H1 (cell line): ENCODE results near the gene IDH3A. TPM values are rescaled to one million over a fixed set of nuclear protein-coding genes. Genes with fewer than 3 reads are reported as not detected.

Experiments
- CTCF ChIA-PET: fragments of 300-600 bp; sonication (Branson Sonifier 250); formaldehyde crosslinking; loops from one replicate; lab custom pipeline; 2021; ENCODE audit not compliant: partially characterized antibody; lab: Charles Lee
- POLR2A ChIA-PET: fragments of 300-600 bp; sonication (Branson Sonifier 250); formaldehyde crosslinking; loops from one replicate; lab custom pipeline; 2021; ENCODE audit warnings: inconsistent platforms; ENCODE audit not compliant: partially characterized antibody; lab: Charles Lee
- DNase-seq, 2 experiments: peaks; one replicate each; pipeline versions ENCODE4 v3.0.0 to v3.0.0-alpha.2; 2010 to 2022; ENCODE audit warnings: low spot score in 2 of 2, low read depth in 1 of 2, mixed read lengths in 1 of 2
- FAIRE-seq: peaks from 2 replicates; lab custom pipeline; 2011; peaks lifted over from hg19 to GRCh38; lab: Jason Lieb, UNC
- H2AFZ ChIP-seq: 2 replicates; pipeline ENCODE4 v1.8.1; 2012; ENCODE audit warnings: low read length, inconsistent platforms
- H2AK5ac ChIP-seq: 2 replicates; pipeline ENCODE4 v1.6.1; 2013; ENCODE audit warnings: low read depth, low read length
- H2BK120ac ChIP-seq: replicated peaks from 2 replicates; pipeline ENCODE3; 2013; ENCODE audit warnings: low read depth, low read length, inconsistent platforms
- H2BK12ac ChIP-seq: 2 replicates; pipeline ENCODE4 v1.6.1; 2013; ENCODE audit warnings: low read depth, low read length
- H2BK15ac ChIP-seq: 2 replicates; pipeline ENCODE4 v1.6.1; 2013; ENCODE audit warnings: low read length
- H2BK20ac ChIP-seq: 2 replicates; pipeline ENCODE4 v1.6.1; 2013; ENCODE audit warnings: low read length
- H2BK5ac ChIP-seq: 2 replicates; pipeline ENCODE4 v1.6.1; 2013; ENCODE audit warnings: low read depth, low read length
- H3K14ac ChIP-seq: 2 replicates; pipeline ENCODE4 v1.6.1; 2013; ENCODE audit warnings: inconsistent platforms; ENCODE audit not compliant: insufficient read length
- H3K18ac ChIP-seq: 2 replicates; pipeline ENCODE4 v1.6.1; 2013; ENCODE audit warnings: low read length; ENCODE audit errors: extremely low read depth
- H3K23ac ChIP-seq: 2 replicates; pipeline ENCODE4 v1.6.1; 2013; ENCODE audit warnings: inconsistent platforms; ENCODE audit not compliant: insufficient read length
- H3K23me2 ChIP-seq: 2 replicates; pipeline ENCODE4 v1.6.1; 2013; ENCODE audit warnings: low read depth, low read length
- H3K27ac ChIP-seq: 2 replicates; pipeline ENCODE4 v1.6.1; 2011; ENCODE audit warnings: low read depth, low read length, inconsistent platforms
- H3K27me3 ChIP-seq, 4 experiments: replicated peaks in 1 of 4; 1 replicate in 1 of 4; 2 replicates in 3 of 4; pipeline versions ENCODE4 v1.6.1 to v1.8.1; 2011 to 2013; ENCODE audit warnings: low read length in 3 of 4, mild to moderate bottlenecking in 3 of 4, inconsistent platforms in 2 of 4, mixed read lengths in 2 of 4, moderate library complexity in 1 of 4; ENCODE audit not compliant: control insufficient read depth in 3 of 4, insufficient read depth in 3 of 4; ENCODE audit errors: extremely low read depth in 1 of 4
- H3K36me3 ChIP-seq, 4 experiments: 2 replicates each; pipeline versions ENCODE4 v1.6.1 to v1.8.1; 2011 to 2013; ENCODE audit warnings: mild to moderate bottlenecking in 4 of 4, low read length in 3 of 4, moderate library complexity in 2 of 4, control low read depth in 1 of 4, inconsistent platforms in 1 of 4; ENCODE audit not compliant: insufficient read depth in 4 of 4, control insufficient read depth in 2 of 4
- H3K4ac ChIP-seq: replicated peaks from 2 replicates; pipeline ENCODE3; 2013; ENCODE audit warnings: low read length, low read depth, mixed read lengths, inconsistent platforms; ENCODE audit not compliant: insufficient read length
- H3K4me1 ChIP-seq, 4 experiments: replicated peaks in 1 of 4; 1 replicate in 1 of 4; 2 replicates in 3 of 4; pipeline versions ENCODE4 v1.6.1 to v1.8.1; 2011 to 2013; ENCODE audit warnings: low read length in 3 of 4, inconsistent platforms in 2 of 4, mixed read lengths in 1 of 4; ENCODE audit not compliant: insufficient read depth in 4 of 4, control insufficient read depth in 3 of 4
- H3K4me2 ChIP-seq, 2 experiments: 2 replicates each; pipeline versions ENCODE4 v1.6.1 to v1.8.1; 2011 to 2013; ENCODE audit warnings: low read depth in 2 of 2, low read length in 2 of 2, control low read depth in 1 of 2, inconsistent platforms in 1 of 2, mild to moderate bottlenecking in 1 of 2; ENCODE audit not compliant: insufficient read depth in 1 of 2
- H3K4me3 ChIP-seq, 4 experiments: fragments of 200-600, 300-600 bp in 1 of 4; sonication (generic), shearing (Covaris generic), sonication (Bioruptor Twin) in 1 of 4; 2 replicates each; pipeline versions ENCODE4 v1.5.1 to v1.8.1; 2011 to 2016; ENCODE audit warnings: low read length in 4 of 4, low read depth in 3 of 4, control low read depth in 2 of 4, inconsistent platforms in 2 of 4, mild to moderate bottlenecking in 2 of 4, mixed read lengths in 1 of 4, moderate library complexity in 1 of 4; ENCODE audit not compliant: insufficient read depth in 2 of 4; ENCODE audit errors: extremely low read depth in 1 of 4
- H3K56ac ChIP-seq: replicated peaks from 2 replicates; pipeline ENCODE3; 2013; ENCODE audit warnings: low read depth, mild to moderate bottlenecking, mixed read lengths, low read length, inconsistent platforms; ENCODE audit not compliant: insufficient read length
- H3K79me1 ChIP-seq: 2 replicates; pipeline ENCODE4 v1.6.1; 2013; ENCODE audit warnings: low read depth, low read length, control low read depth
- H3K79me2 ChIP-seq, 2 experiments: 2 replicates each; pipeline versions ENCODE4 v1.6.1 to v1.8.1; 2012 to 2013; ENCODE audit warnings: low read length in 2 of 2, mild to moderate bottlenecking in 2 of 2, inconsistent platforms in 1 of 2; ENCODE audit not compliant: insufficient read depth in 2 of 2, control insufficient read depth in 1 of 2
- H3K9ac ChIP-seq, 4 experiments: replicated peaks in 1 of 4; 1 replicate in 1 of 4; 2 replicates in 3 of 4; pipeline versions ENCODE4 v1.6.1 to v1.8.1; 2011 to 2013; ENCODE audit warnings: low read depth in 3 of 4, low read length in 3 of 4, control low read depth in 2 of 4, mild to moderate bottlenecking in 2 of 4, moderate library complexity in 2 of 4, inconsistent platforms in 1 of 4; ENCODE audit errors: extremely low read depth in 1 of 4
- H3K9me3 ChIP-seq, 2 experiments: 2 replicates each; pipeline versions ENCODE4 v1.6.1 to v1.8.1; 2012 to 2013; ENCODE audit warnings: mild to moderate bottlenecking in 2 of 2, moderate library complexity in 2 of 2, control low read depth in 1 of 2, inconsistent platforms in 1 of 2, low read depth in 1 of 2, low read length in 1 of 2, mixed read lengths in 1 of 2; ENCODE audit not compliant: insufficient read depth in 2 of 2
- H4K20me1 ChIP-seq, 2 experiments: replicated peaks in 1 of 2; 2 replicates each; pipeline versions ENCODE3 to v1.8.1; 2011 to 2013; ENCODE audit warnings: inconsistent platforms in 2 of 2, low read length in 2 of 2, mild to moderate bottlenecking in 1 of 2; ENCODE audit not compliant: insufficient read depth in 2 of 2, control insufficient read depth in 1 of 2
- H4K5ac ChIP-seq: 2 replicates; pipeline ENCODE4 v1.6.1; 2013; ENCODE audit warnings: low read length, low read depth, mixed read lengths, inconsistent platforms; ENCODE audit not compliant: insufficient read length
- H4K8ac ChIP-seq: 2 replicates; pipeline ENCODE4 v1.8.0; 2013; ENCODE audit warnings: mild to moderate bottlenecking, moderate library complexity, low read length, inconsistent platforms; ENCODE audit not compliant: insufficient read depth; ENCODE audit errors: extremely low read depth
- H4K91ac ChIP-seq: replicated peaks from 2 replicates; pipeline ENCODE3; 2013; ENCODE audit warnings: low read length, mixed read lengths, inconsistent platforms; ENCODE audit not compliant: insufficient read length
- ATF3 ChIP-seq: IDR thresholded peaks from 2 replicates; pipeline ENCODE4 v1.6.1; 2011; ENCODE audit warnings: low read depth, mild to moderate bottlenecking, low read length; ENCODE audit not compliant: insufficient read depth
- CREB1 ChIP-seq: IDR thresholded peaks from 2 replicates; pipeline ENCODE4 v1.6.1; 2012; ENCODE audit warnings: inconsistent platforms
- HDAC2 ChIP-seq, 2 experiments: fragments of 300-600 bp in 1 of 2; sonication (generic) in 1 of 2; IDR thresholded peaks; 2 replicates each; pipeline ENCODE4 v1.6.1; 2011 to 2012; ENCODE audit warnings: low read depth in 2 of 2, low read length in 2 of 2, mild to moderate bottlenecking in 2 of 2, moderate library complexity in 2 of 2, borderline replicate concordance in 1 of 2, inconsistent platforms in 1 of 2
- HDAC6 ChIP-seq: IDR thresholded peaks from one replicate; pipeline ENCODE4 v1.7.1; 2012; ENCODE audit warnings: low read depth, mild to moderate bottlenecking, inconsistent platforms, low read length, moderate library complexity
- KDM5A ChIP-seq: fragments of 200-600 bp; IDR thresholded peaks from 2 replicates; pipeline ENCODE4 v1.7.1; 2012; ENCODE audit warnings: mild to moderate bottlenecking, low read length, inconsistent platforms, mixed read lengths
- RAD21 ChIP-seq, 2 experiments: IDR thresholded peaks in 1 of 2; conservative IDR thresholded peaks in 1 of 2; 2 replicates each; pipeline ENCODE4 v1.6.1; 2011; ENCODE audit warnings: low read depth in 2 of 2, low read length in 2 of 2, improper control_type of control experiment in 1 of 2, inconsistent platforms in 1 of 2, mild to moderate bottlenecking in 1 of 2, moderate library complexity in 1 of 2
- RBBP5 ChIP-seq: IDR thresholded peaks from 2 replicates; pipeline ENCODE4 v1.7.1; 2012; ENCODE audit warnings: low read depth, mild to moderate bottlenecking, inconsistent platforms, low read length, moderate library complexity, borderline replicate concordance
- SIRT6 ChIP-seq: IDR thresholded peaks from one replicate; pipeline ENCODE4 v1.7.1; 2012; ENCODE audit warnings: low read length, inconsistent platforms
- SIX5 ChIP-seq: IDR thresholded peaks from 2 replicates; pipeline ENCODE4 v1.6.1; 2011; ENCODE audit warnings: mild to moderate bottlenecking, low read depth, low read length
- ZNF274 ChIP-seq: IDR thresholded peaks from 2 replicates; pipeline ENCODE4 v1.7.0; 2012; ENCODE audit warnings: low read length, borderline replicate concordance; ENCODE audit errors: extremely low read depth
- WGBS, 2 experiments: shearing (Covaris generic) in 1 of 2; methylation state at CpG; one replicate each; pipeline versions ENCODE4 v1.1.6 to v1.1.7; 2013 to 2015; ENCODE audit warnings: low lambda C conversion rate in 2 of 2, mixed read lengths in 2 of 2, inconsistent platforms in 1 of 2, low coverage in 1 of 2, missing lambda C conversion rate in 1 of 2; ENCODE audit not compliant: insufficient replicate concordance in 2 of 2, insufficient coverage in 1 of 2, insufficient read length in 1 of 2; ENCODE audit errors: extremely low coverage in 1 of 2, missing lambda C conversion rate in 1 of 2; 5-methylcytosine and 5-hydroxymethylcytosine counted together
- polyA plus RNA-seq, 7 experiments: library from polyadenylated mRNA; depleted of rRNA in 3 of 7; stranded (reverse) in 5 of 7; unstranded in 2 of 7; fragments of >200 nt in 5 of 7; fragments of 200-250 nt in 2 of 7; gene quantifications; 1 replicate in 5 of 7; 2 replicates in 1 of 7; 4 replicates in 1 of 7; pipeline versions ENCODE4 v1.2.1 to v1.2.3, GENCODE V29; 2011 to 2013; ENCODE audit warnings: missing spikeins in 2 of 7, mixed read lengths in 2 of 7
- total RNA-seq: library from RNA; stranded (reverse); fragmentation: NEBNext Ultra II Directional; extraction: Animal tissue kit (Norgen Biotek cat#: 25700); gene quantifications from 2 replicates; pipeline ENCODE4 v1.2.1, GENCODE V29; 2021

IDH3A gene
- total and polyA plus RNA-seq, 2 of the 8 experiments (the other 6 are each of a cell fraction or from before 2014, with no cell fraction given) = 23.4 to 36.8 TPM

- DNase-seq = no peak
- Histone ChIP-seq H3K23me2 (no peaks in the 10 kb centered on the region), H4K8ac (no peak overlapping the region), H3K9ac (no peak overlapping the region), H2BK5ac (no peak overlapping the region; the same call in 1 of the 2 replicates), H2AK5ac (no peak overlapping the region), H3K4me3 (no peak overlapping the region), H3K4me1 (no peaks in the 10 kb centered on the region), H2BK120ac (no peak overlapping the region), H3K79me2 (no peaks in the 10 kb centered on the region), H2BK15ac (no peak overlapping the region), H3K27me3 (no peaks in the 10 kb centered on the region), H4K5ac (no peak overlapping the region), H3K9me3 (no peaks in the 10 kb centered on the region), H3K56ac (no peak overlapping the region), H4K20me1 (no peaks in the 10 kb centered on the region), H3K14ac (no peak overlapping the region), H3K27ac (no peak overlapping the region), H3K4ac (no peak overlapping the region), H3K18ac (no peak overlapping the region), H2BK20ac (no peak overlapping the region), H3K23ac (no peak overlapping the region), H3K36me3 (peaks cover 0 to 6% (median 1%) of the 10 kb centered on the region in 4 experiments; a peak in 3 of 8 replicates), H2BK12ac (no peak overlapping the region), H4K91ac (no peak overlapping the region), H3K4me2 (no peak overlapping the region), H2AFZ (no peak overlapping the region), H3K79me1 (no peaks in the 10 kb centered on the region)
- ChIA-PET POLR2A (no interaction called here), CTCF (interaction anchor here (0.9 to 16.8 kb wide), 6 partner anchors 9 to 135 kb away, joined by 3 to 226 read pairs (median 29); partner anchors contain the start of gene SH2D7)
- 83% methylated on average over 11 of the region's 12 CpGs; no CpG with 5 or more reads in 1 of the 2 experiments for WGBS, 2 experiments
- no peak for FAIRE-seq
- no peak for TF ChIP-seq ATF3
- TF ChIP-seq SIRT6 = no peak
- no peak for TF ChIP-seq HDAC2 (IDR thresholded peaks at IDR 0.05; ENCODE audit: borderline replicate concordance in 1 of 2, low read depth in 2 of 2, low read length in 2 of 2)
- no peak for TF ChIP-seq HDAC6
- no peak for TF ChIP-seq RAD21 (IDR thresholded peaks at IDR 0.05 in 1 of 2, conservative IDR thresholded peaks at IDR 0.05 in 1 of 2; ENCODE audit: low read depth in 2 of 2, low read length in 2 of 2)
- no peak for TF ChIP-seq RBBP5
- TF ChIP-seq CREB1 = no peak
- no peak for TF ChIP-seq ZNF274
- TF ChIP-seq SIX5 = no peak
- TF ChIP-seq KDM5A = no peak
Measured at GRCh38 chr15:78104566-78105475, 44.3 kb upstream of the IDH3A start.
